ENCODE data around the gene FGD4.

DNA sequence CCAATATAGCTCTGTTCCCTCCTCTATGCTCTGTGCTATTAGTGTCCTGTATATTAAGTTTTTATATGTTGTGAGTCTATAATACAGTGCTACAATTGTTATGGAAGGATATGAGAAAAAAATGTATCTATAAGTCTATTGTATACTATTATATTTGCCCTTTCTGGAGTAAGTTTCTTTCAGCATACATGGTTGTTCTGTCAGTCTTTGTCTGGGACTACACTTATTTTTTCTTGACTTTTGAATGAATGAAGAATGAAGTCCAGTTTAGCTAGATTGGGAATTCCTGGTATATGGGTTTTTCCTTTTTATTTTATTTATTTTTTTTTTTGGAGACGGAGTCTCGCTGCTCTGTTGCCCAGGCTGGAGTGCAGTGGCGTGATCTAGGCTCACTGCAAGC lies 203.7 kb downstream of the FGD4 start:
- TF ChIP-seq CTCF (IDR thresholded peaks at IDR 0.05) (no peak), POLR2A (IDR thresholded peaks at IDR 0.05) (no peak)
